ENCODE results near the gene OR1J4.

Gene OR1J4

GRCh38 chr9:122561446-122561845 lies 42.5 kb downstream of the OR1J4 start:
- DNase-seq (ENCODE audit: extremely low spot score): no peak
- ChIA-PET POLR2A (no interaction called here), CTCF (no interaction called here)
- TF ChIP-seq PKNOX1 (IDR thresholded peaks at IDR 0.05): no peak
- TF ChIP-seq ARNT (IDR thresholded peaks at IDR 0.05): no peak
- no peak for TF ChIP-seq SUZ12 (IDR thresholded peaks at IDR 0.05)
- no peak for TF ChIP-seq L3MBTL2 (conservative IDR thresholded peaks at IDR 0.05)
- no peak for TF ChIP-seq NFRKB (IDR thresholded peaks at IDR 0.05)
- no peak for TF ChIP-seq CTBP1 (IDR thresholded peaks at IDR 0.05; ENCODE audit: borderline replicate concordance)
- no peak for TF ChIP-seq SP1 (IDR thresholded peaks at IDR 0.05)
- TF ChIP-seq FOXM1 (IDR thresholded peaks at IDR 0.05; ENCODE audit: borderline replicate concordance): no peak
- TF ChIP-seq ZNF384 (IDR thresholded peaks at IDR 0.05): no peak
- TF ChIP-seq TARDBP (IDR thresholded peaks at IDR 0.05): no peak

GRCh38 chr9:122562134-122562760 lies 43.3 kb downstream of the OR1J4 start:
- CTCF ChIA-PET: no interaction called here
- no peak for TF ChIP-seq ZNF384 (IDR thresholded peaks at IDR 0.05)
- no peak for TF ChIP-seq BHLHE40 (IDR thresholded peaks at IDR 0.05; ENCODE audit: borderline replicate concordance)
- no peak for TF ChIP-seq CTBP1 (IDR thresholded peaks at IDR 0.05; ENCODE audit: borderline replicate concordance)
- TF ChIP-seq LEF1 (IDR thresholded peaks at IDR 0.05; ENCODE audit: borderline replicate concordance): no peak
- TF ChIP-seq TARDBP (IDR thresholded peaks at IDR 0.05): no peak
- TF ChIP-seq FOXM1 (IDR thresholded peaks at IDR 0.05; ENCODE audit: borderline replicate concordance): no peak
- no peak for TF ChIP-seq L3MBTL2 (conservative IDR thresholded peaks at IDR 0.05)
- TF ChIP-seq PKNOX1 (IDR thresholded peaks at IDR 0.05): no peak
- no peak for TF ChIP-seq FOXK2 (IDR thresholded peaks at IDR 0.05)
- no peak for TF ChIP-seq FOXA1 (IDR thresholded peaks at IDR 0.05)
- POLR2A ChIA-PET: no interaction called here
- DNase-seq (ENCODE audit: extremely low spot score): no peak

- POLR2A ChIA-PET: no interaction called here
These were observed 49.0 kb downstream of the OR1J4 start for GRCh38 chr9:122567901-122568300.

More at GRCh38 chr9:122567901-122568300, 49.0 kb downstream of the OR1J4 start:
- DNase-seq (ENCODE audit: extremely low spot score): no peak
- CTCF ChIA-PET: no interaction called here
- TF ChIP-seq FOXK2 (IDR thresholded peaks at IDR 0.05): no peak
- TF ChIP-seq ELF4 (IDR thresholded peaks at IDR 0.05): no peak
- no peak for TF ChIP-seq CTBP1 (IDR thresholded peaks at IDR 0.05; ENCODE audit: borderline replicate concordance)
